Fibroblast of upper back skin (primary cell): ENCODE data around the gene LDAH.

Experiments used
- DNase-seq: peaks from one replicate; pipeline ENCODE4 v3.0.0-alpha.2; 2013

The LDAH gene

DNA sequence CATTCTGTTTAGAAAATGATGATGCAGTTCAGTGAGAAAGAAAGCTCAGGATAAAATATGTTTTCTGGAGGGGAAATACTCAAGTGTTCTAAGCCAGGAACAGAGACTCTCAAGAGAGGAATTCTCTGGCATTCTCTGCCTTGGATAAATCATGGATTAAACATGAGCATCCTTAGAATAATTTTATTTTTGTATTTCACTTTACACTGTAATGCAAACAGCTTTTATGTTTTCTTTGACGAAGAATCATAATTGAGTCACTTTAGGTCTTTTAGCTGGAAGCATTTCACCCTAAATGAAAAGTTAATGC is 144.9 kb downstream of the LDAH start:
- no peak for DNase-seq

- no peak for DNase-seq
Measured at GRCh38 chr2:20677301-20678085, 145.4 kb downstream of the LDAH start.

DNA sequence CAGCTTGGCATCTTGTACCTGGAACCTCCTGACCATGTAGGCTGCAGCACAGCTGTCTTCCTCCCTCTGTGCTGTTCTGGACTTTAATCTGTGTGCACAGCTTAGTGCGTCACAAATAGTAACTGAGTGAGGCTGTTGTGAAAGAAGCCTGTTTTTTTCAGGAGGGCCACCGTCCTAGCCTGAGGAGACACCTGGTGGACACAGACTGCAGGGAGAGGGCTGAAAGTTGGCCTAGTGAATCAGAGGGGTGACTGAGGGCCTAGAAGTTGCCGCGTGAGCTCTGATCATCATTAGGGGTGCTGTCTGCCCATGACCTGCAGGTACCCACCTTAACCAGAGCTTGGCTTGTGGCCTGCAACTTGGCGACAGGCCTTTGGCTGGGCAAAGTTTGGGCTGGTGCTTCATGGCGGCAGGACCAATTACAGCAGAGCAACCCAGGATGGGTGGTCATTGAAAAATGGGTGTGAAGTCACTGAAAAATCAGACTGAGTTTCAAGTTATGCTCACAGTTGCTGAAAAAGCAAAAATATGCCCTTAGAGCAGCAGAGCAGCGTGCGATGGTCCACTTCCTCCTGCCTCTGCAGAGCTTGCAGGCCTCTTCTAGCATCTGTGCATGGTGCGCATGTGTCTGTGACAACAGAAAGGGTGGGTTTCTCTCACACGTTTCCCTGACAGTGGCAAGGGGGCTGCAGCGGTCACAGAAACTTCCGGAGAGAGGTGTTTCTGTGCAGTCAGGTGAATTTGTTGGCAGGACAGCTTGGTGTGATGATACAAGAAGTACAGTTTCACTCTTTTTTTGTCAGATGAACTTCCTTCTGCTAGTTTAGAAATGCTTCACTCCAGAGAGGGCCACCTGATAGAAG is 146.3 kb downstream of the LDAH start:
- DNase-seq: no peak

- no peak for DNase-seq
Measured at GRCh38 chr2:20675701-20676352, 147.1 kb downstream of the LDAH start.

DNA sequence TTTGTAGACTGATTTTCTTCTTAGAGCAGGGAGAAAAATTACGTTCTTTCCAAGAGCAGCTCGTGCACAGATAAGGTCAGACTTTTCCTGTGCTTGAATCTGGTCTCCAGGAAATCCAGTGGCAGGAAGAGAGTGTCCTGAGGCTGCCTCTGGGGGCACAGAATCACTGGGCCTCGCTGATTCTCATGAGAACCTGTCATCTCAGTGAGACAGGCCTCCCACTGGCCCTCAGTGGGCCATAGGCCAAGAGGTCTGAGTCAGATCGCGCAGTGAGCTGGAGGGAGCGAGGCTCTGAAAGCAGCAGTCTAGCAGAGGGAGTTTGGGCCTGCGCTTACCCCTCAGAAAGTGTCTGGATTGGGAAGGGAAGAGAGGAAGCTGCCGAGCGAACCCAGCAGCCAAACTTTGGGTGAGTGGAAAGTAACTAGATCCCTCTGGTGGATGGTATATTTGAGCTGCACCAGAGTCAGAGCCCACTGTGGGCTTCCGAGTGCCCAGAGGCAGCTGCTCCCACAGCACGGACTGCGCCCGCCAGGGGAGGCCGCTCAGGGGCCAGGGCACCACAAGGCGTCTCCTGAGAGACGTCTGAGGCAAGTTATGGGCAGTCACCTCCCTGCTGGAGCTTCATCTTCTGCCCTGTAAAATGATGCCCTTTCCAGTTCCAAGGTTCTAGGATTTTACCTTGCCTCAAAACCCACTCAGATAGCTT is 147.8 kb downstream of the LDAH start:
- DNase-seq: peak; percentile 77

DNA sequence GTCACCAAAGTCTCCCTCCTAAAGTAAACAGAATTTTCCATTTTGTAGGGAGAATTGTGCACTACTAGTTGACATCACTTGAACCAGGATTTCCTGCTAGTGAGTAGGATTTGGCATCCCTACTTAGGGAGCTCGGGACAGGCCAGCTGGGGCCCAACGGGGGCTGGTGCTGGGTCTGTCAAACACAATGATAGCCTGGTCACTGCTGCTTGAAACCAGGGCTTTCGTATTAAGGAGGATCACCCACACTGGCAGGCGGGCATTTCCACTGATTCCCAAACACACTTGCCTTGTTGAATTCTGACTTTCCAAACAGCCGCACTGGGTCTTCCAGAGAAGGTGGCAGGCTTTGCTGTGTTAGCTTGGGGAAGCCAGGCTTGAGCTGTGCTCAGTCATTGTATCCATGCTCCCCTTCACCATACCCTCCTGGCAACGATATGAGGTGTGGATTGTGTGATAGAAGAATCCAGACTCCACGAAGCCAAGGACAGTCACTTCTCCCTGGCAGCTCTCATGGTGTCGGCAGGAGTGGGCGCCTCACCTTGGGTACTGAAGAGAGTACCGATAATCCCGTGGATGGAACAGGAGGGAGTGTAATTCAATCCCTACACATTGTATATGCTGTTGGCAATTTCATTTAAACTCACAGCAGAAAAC is 148.5 kb downstream of the LDAH start:
- no peak for DNase-seq

- no peak for DNase-seq
Measured at GRCh38 chr2:20673686-20674308, 149.1 kb downstream of the LDAH start.

DNA sequence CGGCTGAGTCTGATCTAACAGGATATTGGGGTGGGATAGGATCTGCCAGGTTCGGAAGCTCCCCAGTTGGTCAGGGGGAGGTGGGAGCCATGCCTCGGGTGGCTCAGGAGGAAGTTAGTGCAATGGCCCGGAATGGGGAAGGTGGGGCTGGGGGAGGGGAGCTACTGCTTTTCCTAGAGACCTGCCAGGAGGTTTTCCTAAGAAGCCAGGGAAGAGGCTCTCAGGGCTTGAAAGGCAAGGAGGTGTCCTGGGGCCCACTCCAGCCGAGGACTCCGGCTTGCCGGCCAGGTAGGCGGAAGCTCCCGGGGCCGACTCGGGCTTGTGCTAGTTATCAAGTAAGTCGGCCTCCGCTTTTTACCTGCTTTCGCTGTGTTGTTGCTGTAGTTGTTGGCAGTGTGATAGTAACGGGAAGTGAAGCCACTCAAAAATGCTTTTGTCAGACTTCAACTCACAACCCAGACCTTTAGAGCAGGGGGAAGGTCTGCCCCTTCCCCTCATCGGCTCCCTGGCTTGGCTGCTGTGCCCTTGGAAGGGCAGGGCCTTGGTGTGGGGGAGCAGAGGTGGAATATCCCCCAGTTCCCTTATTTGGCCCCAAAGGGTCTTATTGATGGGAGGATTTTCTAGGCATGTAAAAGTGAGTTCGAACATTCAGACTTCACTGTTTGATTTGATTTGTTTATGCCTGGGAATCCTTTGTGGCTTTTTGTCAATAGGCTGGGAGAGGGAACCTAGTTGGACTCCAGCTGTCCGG is 150.5 kb downstream of the LDAH start:
- DNase-seq: no peak

DNA sequence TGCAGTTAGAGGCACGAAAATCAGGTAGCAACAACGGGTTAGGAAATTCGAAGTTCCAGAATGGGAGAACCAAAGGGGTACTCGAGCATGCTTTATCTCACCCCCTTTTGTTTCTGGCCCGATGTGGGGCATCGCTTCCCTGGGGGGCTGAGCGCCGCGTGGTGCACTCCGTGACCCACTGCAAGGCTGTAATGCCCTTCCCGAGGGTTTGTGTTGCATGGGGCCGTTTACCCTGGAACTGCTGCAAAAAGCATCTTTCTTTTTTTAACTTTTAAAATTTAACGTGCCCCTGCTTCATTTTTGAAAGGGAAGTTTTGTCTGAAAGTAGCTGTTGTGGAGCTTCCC is 151.2 kb downstream of the LDAH start:
- DNase-seq: no peak

DNA sequence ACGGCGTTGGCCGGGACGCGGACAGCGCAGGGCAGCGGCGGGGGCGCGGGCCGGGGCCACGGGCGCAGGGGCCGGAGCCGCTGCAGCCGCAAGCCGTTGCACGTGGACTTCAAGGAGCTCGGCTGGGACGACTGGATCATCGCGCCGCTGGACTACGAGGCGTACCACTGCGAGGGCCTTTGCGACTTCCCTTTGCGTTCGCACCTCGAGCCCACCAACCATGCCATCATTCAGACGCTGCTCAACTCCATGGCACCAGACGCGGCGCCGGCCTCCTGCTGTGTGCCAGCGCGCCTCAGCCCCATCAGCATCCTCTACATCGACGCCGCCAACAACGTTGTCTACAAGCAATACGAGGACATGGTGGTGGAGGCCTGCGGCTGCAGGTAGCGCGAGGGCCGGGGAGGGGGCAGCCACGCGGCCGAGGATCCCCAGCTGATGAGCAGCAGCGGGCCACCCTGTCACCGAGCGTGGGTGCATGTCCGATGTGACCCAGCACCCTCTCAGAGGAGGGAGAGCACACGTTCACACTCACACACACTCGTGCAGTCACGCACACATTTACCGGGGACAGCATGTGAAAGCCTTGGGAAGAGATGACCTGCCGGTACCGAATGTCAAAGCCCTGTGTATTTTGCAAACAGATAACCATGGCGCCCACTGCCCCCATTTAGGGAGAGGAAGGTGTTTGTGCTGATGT is 151.7 kb downstream of the LDAH start:
- no peak for DNase-seq

DNA sequence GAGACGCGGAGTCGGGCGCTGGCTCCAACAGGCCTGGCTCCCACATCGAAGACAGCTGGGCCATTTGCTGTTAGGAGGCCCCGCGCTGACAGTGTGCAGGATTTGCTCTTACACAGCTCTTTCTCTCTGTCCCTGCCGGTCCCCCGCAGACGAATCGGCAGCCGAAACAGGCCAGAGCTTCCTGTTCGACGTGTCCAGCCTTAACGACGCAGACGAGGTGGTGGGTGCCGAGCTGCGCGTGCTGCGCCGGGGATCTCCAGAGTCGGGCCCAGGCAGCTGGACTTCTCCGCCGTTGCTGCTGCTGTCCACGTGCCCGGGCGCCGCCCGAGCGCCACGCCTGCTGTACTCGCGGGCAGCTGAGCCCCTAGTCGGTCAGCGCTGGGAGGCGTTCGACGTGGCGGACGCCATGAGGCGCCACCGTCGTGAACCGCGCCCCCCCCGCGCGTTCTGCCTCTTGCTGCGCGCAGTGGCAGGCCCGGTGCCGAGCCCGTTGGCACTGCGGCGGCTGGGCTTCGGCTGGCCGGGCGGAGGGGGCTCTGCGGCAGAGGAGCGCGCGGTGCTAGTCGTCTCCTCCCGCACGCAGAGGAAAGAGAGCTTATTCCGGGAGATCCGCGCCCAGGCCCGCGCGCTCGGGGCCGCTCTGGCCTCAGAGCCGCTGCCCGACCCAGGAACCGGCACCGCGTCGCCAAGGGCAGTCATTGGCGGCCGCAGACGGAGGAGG is 152.4 kb downstream of the LDAH start:
- DNase-seq: no peak

- no peak for DNase-seq
Measured at GRCh38 chr2:20669562-20670314, 153.2 kb downstream of the LDAH start.

DNA sequence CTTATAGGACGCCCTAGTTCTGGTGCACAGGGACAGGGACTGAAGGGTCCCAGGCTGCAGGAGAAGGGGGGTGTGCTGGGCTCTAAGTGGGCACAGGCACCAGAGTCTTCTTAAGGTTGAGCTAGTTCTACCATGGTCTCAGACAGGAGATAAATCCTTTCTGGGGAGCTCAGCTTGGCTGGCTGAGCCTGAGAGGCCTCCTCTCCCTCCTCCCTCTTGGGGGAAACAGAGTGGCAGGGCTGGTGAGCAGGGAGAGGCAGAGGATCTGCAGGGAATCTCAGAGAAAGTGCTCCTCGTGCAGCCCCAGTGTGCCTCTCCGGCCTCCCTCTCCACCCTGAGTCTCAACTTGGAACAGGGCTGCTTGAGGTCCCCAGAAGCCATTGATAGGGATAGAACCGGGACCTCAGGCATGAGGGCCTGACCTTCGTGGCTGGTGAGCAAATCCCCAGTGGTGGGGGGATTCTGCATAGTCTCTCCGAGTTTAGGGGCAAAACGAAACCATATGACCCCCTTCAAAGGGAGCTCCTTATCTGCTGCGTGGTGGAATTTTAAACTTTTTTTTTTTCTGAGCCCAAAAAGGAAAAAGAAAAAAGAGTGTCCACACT is 153.9 kb downstream of the LDAH start:
- no peak for DNase-seq

DNA sequence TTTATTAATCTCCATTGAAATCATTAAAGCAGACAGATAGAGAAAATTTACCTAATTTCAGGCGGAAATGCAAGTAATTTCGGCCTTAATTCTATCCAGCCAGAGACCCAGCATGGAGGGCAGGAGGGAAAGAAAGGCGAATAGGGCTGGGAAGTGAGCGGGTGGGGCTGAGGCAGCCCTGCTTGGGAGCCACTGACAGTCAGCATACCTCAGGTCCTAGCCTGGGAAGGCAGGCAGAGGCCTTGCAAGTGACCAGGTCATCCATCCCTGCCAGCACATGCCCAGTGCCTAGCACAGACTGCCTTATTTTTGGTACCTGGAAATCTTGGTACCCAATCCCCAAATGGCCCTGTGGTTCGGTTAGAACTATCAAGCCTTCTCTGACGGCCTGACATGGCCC is 154.4 kb downstream of the LDAH start:
- no peak for DNase-seq

DNA sequence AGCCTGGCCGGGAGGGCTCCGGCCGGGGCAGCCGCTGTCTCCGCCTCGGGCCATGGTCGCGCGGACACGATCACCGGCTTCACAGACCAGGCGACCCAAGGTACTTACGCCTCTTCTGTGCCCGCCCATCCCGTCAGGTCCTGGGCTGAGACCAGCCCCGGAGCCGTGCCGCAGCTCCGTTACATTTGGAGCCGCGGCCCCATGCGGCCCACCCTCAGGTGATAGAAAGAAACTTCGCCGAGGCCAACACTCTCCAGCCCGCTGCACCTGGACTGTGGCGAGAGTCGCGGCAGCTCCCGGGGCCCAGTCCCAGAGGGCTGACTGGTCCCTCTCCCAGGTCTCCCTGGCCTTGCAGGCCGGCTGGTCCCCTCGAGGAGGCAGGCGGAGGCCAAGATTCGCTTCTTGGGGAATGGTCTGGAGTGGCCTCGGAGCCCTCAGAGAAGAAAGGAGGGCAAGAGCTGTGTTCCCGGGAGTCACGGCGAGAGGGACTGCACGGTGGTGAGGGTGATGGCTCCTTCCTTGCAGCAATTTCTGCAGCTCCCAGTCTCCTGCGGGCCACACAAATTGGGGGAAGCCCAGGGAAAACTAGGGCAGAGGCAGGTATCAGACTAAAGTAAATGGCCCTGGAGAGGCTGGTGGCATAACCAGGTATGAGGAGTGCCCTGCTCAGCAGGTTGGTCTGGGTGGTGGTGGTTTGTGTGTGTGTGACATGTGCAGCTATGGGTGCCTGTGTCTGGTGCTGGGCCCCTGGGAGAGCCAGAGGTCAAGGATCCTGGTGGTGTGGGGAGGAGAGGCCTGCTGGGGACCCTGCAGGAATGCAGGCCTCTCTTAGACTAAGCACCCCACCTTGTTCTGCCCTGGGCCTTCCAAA is 155.1 kb downstream of the LDAH start:
- DNase-seq: no peak

DNA sequence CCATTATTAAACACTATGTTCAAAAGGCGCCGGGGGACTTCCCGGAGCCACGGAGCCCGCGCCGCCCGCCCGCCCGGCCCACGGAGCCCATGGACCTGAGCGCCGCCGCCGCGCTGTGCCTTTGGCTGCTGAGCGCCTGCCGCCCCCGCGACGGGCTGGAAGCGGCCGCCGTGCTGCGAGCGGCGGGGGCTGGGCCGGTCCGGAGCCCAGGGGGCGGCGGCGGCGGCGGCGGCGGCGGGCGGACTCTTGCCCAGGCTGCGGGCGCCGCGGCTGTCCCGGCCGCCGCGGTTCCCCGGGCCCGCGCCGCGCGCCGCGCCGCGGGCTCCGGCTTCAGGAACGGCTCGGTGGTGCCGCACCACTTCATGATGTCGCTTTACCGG is 155.8 kb downstream of the LDAH start:
- DNase-seq: no peak

- DNase-seq: no peak
Measured at GRCh38 chr2:20666304-20667150, 156.4 kb downstream of the LDAH start, which contains the start of gene GDF7. Gene GDF7, plus strand, starts transcription at chr2:20667144. Its CDS starts 96 bp downstream, at chr2:20667240.
